OCI-LY3 (cell line): ENCODE measurements around the gene DSCAM.

Experiments
- EZH2phosphoT487 ChIP-seq: fragments of 200-600 bp; shearing (Covaris generic); IDR thresholded peaks from 2 replicates; pipeline ENCODE4 v1.6.1; 2018; ENCODE audit warnings: antibody characterized with exemption, mixed run types, low read depth
- TF ChIP-seq, protein P1 (sequence below): fragments of 200-600, 300-600 bp; sonication (generic); IDR thresholded peaks from 2 replicates; pipeline ENCODE4 v1.5.1; 2014; ENCODE audit warnings: antibody characterized with exemption, low read length, low read depth

- TF ChIP-seq, protein P1, sequence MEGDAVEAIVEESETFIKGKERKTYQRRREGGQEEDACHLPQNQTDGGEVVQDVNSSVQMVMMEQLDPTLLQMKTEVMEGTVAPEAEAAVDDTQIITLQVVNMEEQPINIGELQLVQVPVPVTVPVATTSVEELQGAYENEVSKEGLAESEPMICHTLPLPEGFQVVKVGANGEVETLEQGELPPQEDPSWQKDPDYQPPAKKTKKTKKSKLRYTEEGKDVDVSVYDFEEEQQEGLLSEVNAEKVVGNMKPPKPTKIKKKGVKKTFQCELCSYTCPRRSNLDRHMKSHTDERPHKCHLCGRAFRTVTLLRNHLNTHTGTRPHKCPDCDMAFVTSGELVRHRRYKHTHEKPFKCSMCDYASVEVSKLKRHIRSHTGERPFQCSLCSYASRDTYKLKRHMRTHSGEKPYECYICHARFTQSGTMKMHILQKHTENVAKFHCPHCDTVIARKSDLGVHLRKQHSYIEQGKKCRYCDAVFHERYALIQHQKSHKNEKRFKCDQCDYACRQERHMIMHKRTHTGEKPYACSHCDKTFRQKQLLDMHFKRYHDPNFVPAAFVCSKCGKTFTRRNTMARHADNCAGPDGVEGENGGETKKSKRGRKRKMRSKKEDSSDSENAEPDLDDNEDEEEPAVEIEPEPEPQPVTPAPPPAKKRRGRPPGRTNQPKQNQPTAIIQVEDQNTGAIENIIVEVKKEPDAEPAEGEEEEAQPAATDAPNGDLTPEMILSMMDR: no peak
- TF ChIP-seq EZH2phosphoT487: no peak
These were observed 2.0 kb downstream of the DSCAM start for GRCh38 chr21:40844935-40845334.
